ENCODE results near the gene LPP. TPM values are rescaled to one million over a fixed set of nuclear protein-coding genes. Genes with fewer than 3 reads are reported as not detected.

The LPP gene
- total RNA-seq, 1 experiment from 2014 or later = 148 TPM

- DNase-seq = no peak
- Histone ChIP-seq H3K36me3 (ENCODE audit: low read depth) (peaks cover 16% of the 10 kb centered on the region; the same call in 1 of the 2 replicates), H3K9me2 (ENCODE audit: insufficient read depth) (peaks cover 6% of the 10 kb centered on the region; the same call in 1 of the 2 replicates), H3F3A (ENCODE audit: insufficient read depth, low read depth) (no peaks in the 10 kb centered on the region; the same call in 1 of the 2 replicates), H4K20me1 (ENCODE audit: insufficient read depth) (no peaks in the 10 kb centered on the region), H3K4me2 (no peak overlapping the region), H3K4me3 (no peak overlapping the region), H2AFZ (no peak overlapping the region), H3K27me3 (ENCODE audit: insufficient read depth, low read depth) (no peaks in the 10 kb centered on the region), H3K4me1 (replicated peaks; ENCODE audit: insufficient read depth) (no peaks in the 10 kb centered on the region), H3K9me3 (ENCODE audit: insufficient read depth, low read depth) (no peaks in the 10 kb centered on the region), H3K79me2 (ENCODE audit: low read depth) (peaks cover 11% of the 10 kb centered on the region), H3K27ac (no peak overlapping the region)
- intact Hi-C loops (cut with micrococcal nuclease; ENCODE audit: unreplicated experiment) = no loop called here
- ChIA-PET POLR2A (ENCODE audit: unreplicated experiment) (no interaction called here), CTCF (interaction anchor here (1.0 kb wide), 1 partner anchor 26 kb away, joined by 3 read pairs; no protein-coding TSS in a partner anchor)
- TF ChIP-seq EZH2 (IDR thresholded peaks at IDR 0.05; ENCODE audit: low read depth) (no peak), CTCF (conservative IDR thresholded peaks at IDR 0.05) (no peak)
- no TSS peak for BruUV-seq (replicated peaks)
Observed at GRCh38 chr3:188304501-188304900, 150.5 kb downstream of the LPP start.

- H3K4me2 ChIP-seq = no peak overlapping the region
- BruUV-seq (replicated peaks) = no TSS peak
- H3K27me3 ChIP-seq (ENCODE audit: insufficient read depth, low read depth) = no peaks in the 10 kb centered on the region
- H3K4me1 ChIP-seq (replicated peaks; ENCODE audit: insufficient read depth) = no peaks in the 10 kb centered on the region
- H3K36me3 ChIP-seq (ENCODE audit: low read depth) = peaks cover 16% of the 10 kb centered on the region; the same call in 1 of the 2 replicates
- POLR2A ChIA-PET (ENCODE audit: unreplicated experiment) = no interaction called here
- H3K79me2 ChIP-seq (ENCODE audit: low read depth) = peaks cover 8% of the 10 kb centered on the region
- TF ChIP-seq CTCF (conservative IDR thresholded peaks at IDR 0.05) = no peak
- TF ChIP-seq EZH2 (IDR thresholded peaks at IDR 0.05; ENCODE audit: low read depth) = no peak
- H3K9me2 ChIP-seq (ENCODE audit: insufficient read depth) = peaks cover 4% of the 10 kb centered on the region; the same call in 1 of the 2 replicates
- no peak overlapping the region for H3K4me3 ChIP-seq
- no peaks in the 10 kb centered on the region; the same call in 1 of the 2 replicates for H3F3A ChIP-seq (ENCODE audit: insufficient read depth, low read depth)
- intact Hi-C loops (cut with micrococcal nuclease; ENCODE audit: unreplicated experiment) = no loop called here
- H2AFZ ChIP-seq = no peak overlapping the region
- DNase-seq = no peak
- no peaks in the 10 kb centered on the region for H3K9me3 ChIP-seq (ENCODE audit: insufficient read depth, low read depth)
- CTCF ChIA-PET = no interaction called here
- H4K20me1 ChIP-seq (ENCODE audit: insufficient read depth) = no peaks in the 10 kb centered on the region
- H3K27ac ChIP-seq = no peak overlapping the region
Observed at GRCh38 chr3:188305220-188305619, 151.3 kb downstream of the LPP start.

- no peaks in the 10 kb centered on the region for H3K9me3 ChIP-seq (ENCODE audit: insufficient read depth, low read depth)
- 0 out of 2 replicates have a peak, but pooled peaks cover 1% of the 10 kb centered on the region for H4K20me1 ChIP-seq (ENCODE audit: insufficient read depth)
- H3K4me1 ChIP-seq (replicated peaks; ENCODE audit: insufficient read depth) = no peaks in the 10 kb centered on the region
- H3K9me2 ChIP-seq (ENCODE audit: insufficient read depth) = no peaks in the 10 kb centered on the region
- CTCF ChIA-PET = no interaction called here
- peaks cover 5% of the 10 kb centered on the region; the same call in 1 of the 2 replicates for H3F3A ChIP-seq (ENCODE audit: insufficient read depth, low read depth)
- H3K79me2 ChIP-seq (ENCODE audit: low read depth) = peaks cover 3% of the 10 kb centered on the region
- no peak overlapping the region for H3K4me2 ChIP-seq
- H3K27me3 ChIP-seq (ENCODE audit: insufficient read depth, low read depth) = no peaks in the 10 kb centered on the region
- intact Hi-C loops (cut with micrococcal nuclease; ENCODE audit: unreplicated experiment) = no loop called here
- no peak overlapping the region for H3K4me3 ChIP-seq
- POLR2A ChIA-PET (ENCODE audit: unreplicated experiment) = interaction anchor here (0.5 to 0.6 kb wide), 2 partner anchors 11 to 561 kb away, joined by 3 to 8 read pairs; no protein-coding TSS in a partner anchor
- no TSS peak for BruUV-seq (replicated peaks)
- no peak overlapping the region for H2AFZ ChIP-seq
- no peak for DNase-seq
- H3K36me3 ChIP-seq (ENCODE audit: low read depth) = peaks cover 16% of the 10 kb centered on the region; the same call in 1 of the 2 replicates
- TF ChIP-seq EZH2 (IDR thresholded peaks at IDR 0.05; ENCODE audit: low read depth) (no peak), CTCF (conservative IDR thresholded peaks at IDR 0.05) (no peak)
- no peak overlapping the region for H3K27ac ChIP-seq
Observed at GRCh38 chr3:188306435-188307005, 152.6 kb downstream of the LPP start.

All from PC-9 (cell line).